Measurements from ENCODE around the gene XKRX.

The XKRX gene

GRCh38 chrX:100964362-100964761, 35.6 kb upstream of the XKRX start:
- ChIA-PET CTCF (interaction anchor here (0.6 kb wide), 1 partner anchor 67 kb away, joined by 3 read pairs; no protein-coding TSS in a partner anchor), POLR2A (ENCODE audit: low non-redundant PET) (no interaction called here)
- DNase-seq (ENCODE audit: low spot score): no peak
- no peak for TF ChIP-seq CTCF (conservative IDR thresholded peaks at IDR 0.05; ENCODE audit: low read depth)
- H3K27ac ChIP-seq: no peak overlapping the region

GRCh38 chrX:100962811-100963210, 34.1 kb upstream of the XKRX start:
- no peak for DNase-seq (ENCODE audit: low spot score)
- TF ChIP-seq CTCF (conservative IDR thresholded peaks at IDR 0.05; ENCODE audit: low read depth): no peak
- ChIA-PET CTCF (no interaction called here), POLR2A (ENCODE audit: low non-redundant PET) (no interaction called here)
- H3K27ac ChIP-seq: no peak overlapping the region

- no peak overlapping the region for H3K27ac ChIP-seq
- CTCF ChIA-PET: no interaction called here
- POLR2A ChIA-PET (ENCODE audit: low non-redundant PET): no interaction called here
- TF ChIP-seq CTCF (conservative IDR thresholded peaks at IDR 0.05; ENCODE audit: low read depth): no peak
- DNase-seq (ENCODE audit: low spot score): no peak
Measured at GRCh38 chrX:100948557-100948956, 19.8 kb upstream of the XKRX start.

- H3K27ac ChIP-seq: no peak overlapping the region
- TF ChIP-seq CTCF (conservative IDR thresholded peaks at IDR 0.05; ENCODE audit: low read depth): no peak
- no peak for DNase-seq (ENCODE audit: low spot score)
- ChIA-PET POLR2A (ENCODE audit: low non-redundant PET) (no interaction called here), CTCF (no interaction called here)
Measured at GRCh38 chrX:100946299-100946927, 17.7 kb upstream of the XKRX start.

GRCh38 chrX:100944601-100945000, 15.9 kb upstream of the XKRX start:
- no peak for DNase-seq (ENCODE audit: low spot score)
- ChIA-PET POLR2A (ENCODE audit: low non-redundant PET) (no interaction called here), CTCF (no interaction called here)
- no peak overlapping the region for H3K27ac ChIP-seq
- no peak for TF ChIP-seq CTCF (conservative IDR thresholded peaks at IDR 0.05; ENCODE audit: low read depth)

GRCh38 chrX:100939333-100939732, 10.6 kb upstream of the XKRX start:
- no peak overlapping the region for H3K27ac ChIP-seq
- TF ChIP-seq CTCF (conservative IDR thresholded peaks at IDR 0.05; ENCODE audit: low read depth): no peak
- ChIA-PET CTCF (no interaction called here), POLR2A (ENCODE audit: low non-redundant PET) (no interaction called here)
- DNase-seq (ENCODE audit: low spot score): no peak

- no peak for TF ChIP-seq CTCF (conservative IDR thresholded peaks at IDR 0.05; ENCODE audit: low read depth)
- CTCF ChIA-PET: no interaction called here
- POLR2A ChIA-PET (ENCODE audit: low non-redundant PET): no interaction called here
- no peak for DNase-seq (ENCODE audit: low spot score)
- no peak overlapping the region for H3K27ac ChIP-seq
Measured at GRCh38 chrX:100935767-100936166, 7.0 kb upstream of the XKRX start.

All from RWPE1 (cell line).